Stimulated activated CD4-positive, alpha-beta T cell treated with anti-CD3 and anti-CD28 coated beads, Interleukin-1b, Interleukin-23, amount 100 ng/mL, for 1 hour (primary cell): Measurements from ENCODE around the gene ZNF592.

ENCODE experiments used
- DNase-seq, 2 donors: peaks; one replicate each; pipeline ENCODE4 v3.0.0-alpha.2; 2020; ENCODE audit warnings: low read depth in 2 of 2

The ZNF592 gene

DNA sequence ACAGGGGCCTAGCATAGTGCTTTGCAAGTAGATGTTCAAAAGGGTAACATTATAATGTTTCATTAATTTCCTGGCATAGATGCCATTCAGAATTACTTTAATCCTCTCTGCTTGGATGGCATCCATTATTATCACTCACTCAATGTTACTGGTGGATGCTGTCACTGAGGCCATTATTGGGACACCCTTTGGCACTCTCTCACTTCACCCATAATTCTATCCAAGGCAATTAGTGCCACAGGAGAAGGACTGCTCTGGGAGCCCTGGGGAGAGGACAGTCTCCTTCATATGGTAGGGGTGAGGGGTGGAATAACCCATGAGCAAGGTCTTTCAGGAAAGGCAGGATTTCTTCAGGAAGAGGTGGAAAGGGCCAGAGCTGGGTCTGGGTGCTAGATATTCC, 107.4 kb downstream of the ZNF592 start:
- DNase-seq: no peak
